Measurements from ENCODE around the gene NRXN3. TPM values are rescaled to one million over a fixed set of nuclear protein-coding genes. Genes with fewer than 3 reads are reported as not detected.

The NRXN3 gene
- total and polyA plus RNA-seq, 2 of the 4 experiments (the other 2 are of a cell fraction): 4.8 to 25.1 TPM

- H3K4ac ChIP-seq (ENCODE audit: low read depth, low read length): no peak overlapping the region
- H4K91ac ChIP-seq (ENCODE audit: insufficient read depth, low read depth, low read length): no peak overlapping the region
- no peaks in the 10 kb centered on the region for H3K4me1 ChIP-seq (ENCODE audit: control insufficient read depth, insufficient read depth, low read length)
- POLR2A ChIA-PET (ENCODE audit: unreplicated experiment): no interaction called here
- no peaks in the 10 kb centered on the region for H3K36me3 ChIP-seq (ENCODE audit: control insufficient read depth, insufficient read depth, low read length)
- no peak overlapping the region for H4K8ac ChIP-seq (ENCODE audit: low read depth in 2 of 2, low read length in 2 of 2)
- no peak overlapping the region for H3K4me3 ChIP-seq (ENCODE audit: insufficient read depth, low read depth, low read length)
- in situ Hi-C loops (cut with MboI; ENCODE audit: low sequenced_read_pairs) (no loop called here), intact Hi-C loops (cut with micrococcal nuclease) (no loop called here), dilution Hi-C loops (cut with HindIII; ENCODE audit: low sequenced_read_pairs, unreplicated experiment) (no loop called here)
- no peak overlapping the region for H2AK9ac ChIP-seq (replicated peaks; ENCODE audit: low read depth, low read length, poor library complexity)
- no peaks in the 10 kb centered on the region for H3K9me3 ChIP-seq (ENCODE audit: control insufficient read depth, insufficient read depth, low read length)
- H3K27ac ChIP-seq (ENCODE audit: insufficient read depth, low read length): no peak overlapping the region
- no CpG with 5 or more reads among the region's 1 CpG for WGBS, 2 experiments (ENCODE audit: extremely low coverage in 2 of 2, insufficient read length in 1 of 2)
- no peak overlapping the region for H2AK5ac ChIP-seq (ENCODE audit: low read depth, low read length)
- no peak overlapping the region for H3K23ac ChIP-seq (ENCODE audit: low read depth, low read length)
- no peaks in the 10 kb centered on the region for H4K20me1 ChIP-seq (ENCODE audit: insufficient read depth, low read length)
- no peaks in the 10 kb centered on the region for H3K79me1 ChIP-seq (ENCODE audit: low read depth in 1 of 2, low read length in 2 of 2)
- H3K9ac ChIP-seq (ENCODE audit: low read depth, low read length): no peak overlapping the region
- H4K5ac ChIP-seq (ENCODE audit: low read depth, low read length): no peak overlapping the region
- H2BK15ac ChIP-seq (ENCODE audit: low read depth, low read length): no peak overlapping the region
- H3K14ac ChIP-seq (replicated peaks; ENCODE audit: low read depth, low read length): no peak overlapping the region
- DNase-seq: no peak
- H3K56ac ChIP-seq (ENCODE audit: extremely low read depth, insufficient read depth, low read length): no peak overlapping the region
- no TSS peak for BruUV-seq (replicated peaks)
- H2BK120ac ChIP-seq (ENCODE audit: low read depth, low read length): no peak overlapping the region
- H2BK5ac ChIP-seq (ENCODE audit: low read depth, low read length, poor library complexity, severe bottlenecking): no peak overlapping the region
- no peak overlapping the region for H3K4me2 ChIP-seq (ENCODE audit: low read depth, low read length)
- H3K18ac ChIP-seq (ENCODE audit: low read depth, low read length): no peak overlapping the region
- no peaks in the 10 kb centered on the region; the same call in 1 of the 2 replicates for H3K27me3 ChIP-seq (ENCODE audit: control insufficient read depth, insufficient read depth, low read length)
- no peak overlapping the region for H2AFZ ChIP-seq (replicated peaks; ENCODE audit: low read length, poor library complexity)
- H3K9me1 ChIP-seq (ENCODE audit: insufficient read depth, low read length): no peaks in the 10 kb centered on the region
- no peak for ATAC-seq (ENCODE audit: low read depth)
- no peak for TF ChIP-seq RAD21 (IDR thresholded peaks at IDR 0.05; ENCODE audit: low read length)
- TF ChIP-seq ELK1 (IDR thresholded peaks at IDR 0.05; ENCODE audit: borderline replicate concordance, low read depth, low read length): no peak
- no peak for TF ChIP-seq CHD1 (IDR thresholded peaks at IDR 0.05; ENCODE audit: low read depth, low read length)
- no peak overlapping the region for H2BK20ac ChIP-seq (ENCODE audit: low read depth, low read length)
- CTCF ChIA-PET: no interaction called here
Measured at GRCh38 chr14:78917462-78917861, 747.3 kb downstream of the NRXN3 start.

All from IMR-90 (cell line).